MM.1S (cell line): ENCODE measurements around the gene TFAP2A.

Experiments
- DNase-seq: peaks from one replicate; pipeline ENCODE4 v3.0.0-alpha.2; 2015
- H2AFZ ChIP-seq: fragments of 300-600 bp; sonication (generic); 2 replicates; pipeline ENCODE4 v1.6.0; 2016; ENCODE audit warnings: antibody characterized with exemption, low read length
- H3F3A ChIP-seq: fragments of 300-600 bp; sonication (generic); 2 replicates; pipeline ENCODE4 v1.6.1; 2016; ENCODE audit warnings: mild to moderate bottlenecking, antibody characterized with exemption, low read length, moderate library complexity, mixed read lengths; ENCODE audit not compliant: insufficient read depth
- H3K27ac ChIP-seq: fragments of 300-600 bp; sonication (generic); 2 replicates; pipeline ENCODE4 v1.5.1; 2016; ENCODE audit warnings: mild to moderate bottlenecking, low read length
- H3K27me3 ChIP-seq: fragments of 300-600 bp; sonication (generic); replicated peaks from 2 replicates; pipeline ENCODE4 v1.6.0; 2016; ENCODE audit warnings: low read length; ENCODE audit not compliant: insufficient read depth
- H3K36me3 ChIP-seq: fragments of 300-600 bp; sonication (generic); replicated peaks from 2 replicates; pipeline ENCODE4 v1.6.1; 2016; ENCODE audit warnings: mild to moderate bottlenecking, low read length, mixed read lengths; ENCODE audit not compliant: insufficient read depth
- H3K4me1 ChIP-seq: fragments of 300-600 bp; sonication (generic); 2 replicates; pipeline ENCODE4 v1.6.1; 2016; ENCODE audit warnings: low read length, mixed read lengths
- H3K4me2 ChIP-seq: fragments of 300-600 bp; sonication (generic); 2 replicates; pipeline ENCODE4 v1.6.0; 2016; ENCODE audit warnings: low read depth, low read length
- H3K4me3 ChIP-seq: fragments of 300-600 bp; sonication (generic); 2 replicates; pipeline ENCODE4 v1.5.1; 2016; ENCODE audit warnings: low read length, mixed read lengths
- H3K79me2 ChIP-seq: fragments of 300-600 bp; sonication (generic); 2 replicates; pipeline ENCODE4 v1.6.1; 2016; ENCODE audit warnings: mixed run types, low read length, mixed read lengths
- H3K9ac ChIP-seq: fragments of 300-600 bp; sonication (generic); 2 replicates; pipeline ENCODE4 v1.6.1; 2016; ENCODE audit warnings: low read length, mixed read lengths
- H3K9me2 ChIP-seq: fragments of 300-600 bp; sonication (generic); replicated peaks from 2 replicates; pipeline ENCODE4 v1.6.1; 2016; ENCODE audit warnings: mild to moderate bottlenecking, low read length, mixed read lengths; ENCODE audit not compliant: insufficient read depth
- H3K9me3 ChIP-seq: fragments of 300-600 bp; sonication (generic); replicated peaks from 2 replicates; pipeline ENCODE4 v1.6.1; 2016; ENCODE audit warnings: mild to moderate bottlenecking, low read length, mixed read lengths; ENCODE audit not compliant: insufficient read depth
- H4K20me1 ChIP-seq: fragments of 300-600 bp; sonication (generic); 2 replicates; pipeline ENCODE4 v1.6.1; 2016; ENCODE audit warnings: mild to moderate bottlenecking, low read length, moderate library complexity, mixed read lengths; ENCODE audit not compliant: insufficient read depth
- CTCF ChIP-seq: fragments of 300-600 bp; sonication (generic); IDR thresholded peaks from 2 replicates; pipeline ENCODE4 v1.5.1; 2016; ENCODE audit warnings: antibody characterized with exemption, low read length, mixed read lengths
- EZH2 ChIP-seq: fragments of 300-600 bp; sonication (generic); optimal IDR thresholded peaks from 2 replicates; pipeline ENCODE3; 2017; ENCODE audit warnings: low read depth, mild to moderate bottlenecking, antibody characterized with exemption, low read length, mixed read lengths
- EZH2phosphoT487 ChIP-seq: fragments of 300-600 bp; sonication (generic); IDR thresholded peaks from 2 replicates; pipeline ENCODE4 v1.6.1; 2018; ENCODE audit warnings: antibody characterized with exemption, low read length

Gene TFAP2A

GRCh38 chr6:10389739-10390494 is 25.0 kb downstream of the TFAP2A start:
- Histone ChIP-seq H3F3A (no peaks in the 10 kb centered on the region), H3K36me3 (no peaks in the 10 kb centered on the region), H4K20me1 (no peaks in the 10 kb centered on the region), H3K9me3 (no peaks in the 10 kb centered on the region), H3K27ac (no peak overlapping the region), H3K4me2 (no peak overlapping the region), H2AFZ (no peak overlapping the region), H3K79me2 (no peaks in the 10 kb centered on the region), H3K27me3 (no peaks in the 10 kb centered on the region), H3K9me2 (no peaks in the 10 kb centered on the region), H3K9ac (no peak overlapping the region), H3K4me1 (no peaks in the 10 kb centered on the region), H3K4me3 (no peak overlapping the region)
- no peak for DNase-seq
- TF ChIP-seq EZH2phosphoT487: no peak
- TF ChIP-seq EZH2: no peak
- no peak for TF ChIP-seq CTCF

GRCh38 chr6:10386756-10387654 is 27.9 kb downstream of the TFAP2A start:
- Histone ChIP-seq H3K9ac (no peak overlapping the region), H3K9me3 (no peaks in the 10 kb centered on the region), H3K36me3 (no peaks in the 10 kb centered on the region), H3K27me3 (no peaks in the 10 kb centered on the region), H3K4me1 (no peaks in the 10 kb centered on the region), H3K79me2 (no peaks in the 10 kb centered on the region), H3K4me3 (no peak overlapping the region), H3K4me2 (no peak overlapping the region), H2AFZ (no peak overlapping the region), H3K9me2 (no peaks in the 10 kb centered on the region), H3K27ac (no peak overlapping the region), H4K20me1 (no peaks in the 10 kb centered on the region), H3F3A (no peaks in the 10 kb centered on the region)
- DNase-seq: no peak
- TF ChIP-seq EZH2phosphoT487 (no peak), CTCF (no peak), EZH2 (no peak)

- Histone ChIP-seq H3K4me3 (no peak overlapping the region), H3K36me3 (no peaks in the 10 kb centered on the region), H3F3A (no peaks in the 10 kb centered on the region), H3K9ac (no peak overlapping the region), H3K4me1 (no peaks in the 10 kb centered on the region), H3K27me3 (no peaks in the 10 kb centered on the region), H3K4me2 (no peak overlapping the region), H3K9me2 (no peaks in the 10 kb centered on the region), H3K79me2 (no peaks in the 10 kb centered on the region), H3K27ac (no peak overlapping the region), H4K20me1 (no peaks in the 10 kb centered on the region), H2AFZ (no peak overlapping the region), H3K9me3 (no peaks in the 10 kb centered on the region)
- no peak for TF ChIP-seq EZH2
- no peak for TF ChIP-seq CTCF
- TF ChIP-seq EZH2phosphoT487: no peak
- no peak for DNase-seq
Observed at GRCh38 chr6:10386220-10386619, 28.7 kb downstream of the TFAP2A start.
